Upper lobe of left lung (tissue), 6 donors: ENCODE results near the gene GFER. TPM values are rescaled to one million over a fixed set of nuclear protein-coding genes. Genes with fewer than 3 reads are reported as not detected.

Experiments
- ATAC-seq, 2 donors: fragments of 200-7000 bp; cut with Tn5 transposase; one replicate each; pipeline ENCODE4 v1.9.1; 2022; ENCODE audit warnings: mild to moderate bottlenecking in 2 of 2, moderate library complexity in 2 of 2; ENCODE audit not compliant: low FRiP score in 2 of 2
- DNase-seq, 2 donors: peaks; one replicate each; pipeline ENCODE4 v3.0.0-alpha.2; 2019 to 2020
- H3K27ac ChIP-seq, 4 donors: fragments of 200-600 bp; sonication (generic); one replicate each; pipeline ENCODE4 v1.5.1; 2016 to 2019
- H3K27me3 ChIP-seq, 4 donors: fragments of 200-600 bp; sonication (generic); one replicate each; pipeline ENCODE4 v1.5.1; 2017 to 2019
- H3K36me3 ChIP-seq, 4 donors: fragments of 200-600 bp; sonication (generic); one replicate each; pipeline ENCODE4 v1.5.1; 2016 to 2019
- H3K4me1 ChIP-seq, 4 donors: fragments of 200-600 bp; sonication (generic); one replicate each; pipeline ENCODE4 v1.5.1; 2018 to 2019
- H3K4me3 ChIP-seq, 4 donors: fragments of 200-600 bp; sonication (generic); one replicate each; pipeline ENCODE4 v1.5.1; 2017 to 2019; ENCODE audit warnings: mild to moderate bottlenecking in 2 of 4, moderate library complexity in 1 of 4
- H3K9me3 ChIP-seq, 4 donors: fragments of 200-600 bp; sonication (generic); one replicate each; pipeline ENCODE4 v1.5.1; 2018 to 2019
- EP300 ChIP-seq, 4 donors: sonication (generic); formaldehyde crosslinking; IDR thresholded peaks; one replicate each; pipeline ENCODE4 v1.5.1; 2017; ENCODE audit warnings: antibody characterized with exemption in 4 of 4, control low read depth in 2 of 4
- POLR2A ChIP-seq, 4 donors: fragments of 450-650 bp; IDR thresholded peaks; one replicate each; pipeline ENCODE4 v1.5.1; 2016 to 2017; ENCODE audit warnings: antibody characterized with exemption in 4 of 4, mild to moderate bottlenecking in 2 of 4
- POLR2AphosphoS5 ChIP-seq, 2 donors: sonication (generic); formaldehyde crosslinking; IDR thresholded peaks; one replicate each; pipeline ENCODE4 v1.5.1; 2017; ENCODE audit warnings: antibody characterized with exemption in 2 of 2
- WGBS, 2 donors: methylation state at CpG; one replicate each; pipeline ENCODE4 v1.1.5; 2017 to 2018; 5-methylcytosine and 5-hydroxymethylcytosine counted together
- total RNA-seq, 6 donors: library from RNA; depleted of rRNA in 4 of 6; stranded (reverse); fragments of >200 nt in 4 of 6; gene quantifications; one replicate each; pipeline versions ENCODE4 v1.1.0 to v1.2.1, GENCODE V29; 2016 to 2021
- TF ChIP-seq, protein P1 (sequence below), 6 experiments: fragments of 450-650 bp in 4 of 6; fragments of 200-600 bp in 2 of 6; sonication (generic) in 2 of 6; IDR thresholded peaks; one replicate each; pipeline ENCODE4 v1.5.1; 2016 to 2019; ENCODE audit warnings: antibody characterized with exemption in 6 of 6
- donor health status: DM: no; HTN: no; CAD: no; lungs with moderate emphysema.
- donor health status: DM: no; HTN: yes; CAD: no; lungs with severe emphysema.

Gene GFER
- total RNA-seq, 6 donors from 2014 or later = 5.2 to 40.3 (median 24.7) TPM

DNA sequence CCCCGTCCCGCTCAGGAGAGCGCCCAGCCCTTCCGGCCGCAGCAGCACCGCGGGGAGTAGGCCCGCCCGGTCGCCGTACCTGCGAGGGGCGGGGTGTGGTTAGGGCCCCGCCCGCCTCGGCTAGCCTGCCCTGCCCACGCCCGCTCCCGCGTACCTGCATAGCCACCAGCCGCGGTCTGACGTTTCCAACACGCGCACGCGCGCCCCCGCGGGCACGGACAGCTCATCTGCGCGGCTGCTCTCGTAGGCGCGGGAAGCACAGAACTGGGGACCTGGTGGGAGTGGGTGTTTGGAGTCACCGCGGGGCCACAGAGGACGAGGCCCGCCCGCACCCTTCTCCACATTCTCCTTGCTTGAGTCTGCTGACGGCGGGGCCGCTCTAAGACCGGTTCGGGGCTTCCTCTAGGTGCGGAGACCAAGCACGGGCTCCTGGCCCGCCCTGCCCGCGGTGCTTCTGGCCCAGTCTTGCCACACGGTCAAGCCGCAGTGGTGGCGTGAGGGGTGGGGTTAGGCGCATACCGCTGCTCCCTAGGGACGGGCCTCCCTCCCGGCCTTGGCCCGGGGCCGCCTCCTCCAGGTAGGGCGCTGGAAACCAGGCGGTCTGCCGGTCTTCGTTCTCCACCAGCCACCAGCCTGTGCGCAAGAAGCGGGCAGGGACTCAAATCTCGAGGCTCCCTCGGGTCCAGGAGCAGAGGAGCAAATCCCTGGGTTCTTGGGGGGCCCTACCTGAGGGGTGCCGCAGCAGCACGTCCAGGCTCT is 4.5 kb upstream of the GFER start:
- ATAC-seq = peak in 1 of 2 donors; percentile 82
- TF ChIP-seq POLR2AphosphoS5 (IDR thresholded peaks at IDR 0.05) (peak in 1 of 2 donors; percentile 24), POLR2A (IDR thresholded peaks at IDR 0.05) (peak in 3 of 4 donors; percentile 36 to 69 (median 64)), EP300 (IDR thresholded peaks at IDR 0.05) (no peak)
- H3K27ac ChIP-seq = peak overlapping the region; percentile 70 to 79 (median 76)
- H3K4me1 ChIP-seq = peaks cover 6 to 47% (median 18%) of the 10 kb centered on the region in 4 donors
- peaks cover 14 to 46% (median 43%) of the 10 kb centered on the region in 4 donors for H3K36me3 ChIP-seq
- peak overlapping the region in 3 of 4 donors; percentile 44 to 55 (median 54) for H3K4me3 ChIP-seq
- peak; percentile 92 to 96 for DNase-seq
- no peaks in the 10 kb centered on the region for H3K9me3 ChIP-seq
- 33 to 43% methylated on average over 15 to 45 of the region's 70 CpGs for WGBS, 2 donors
- H3K27me3 ChIP-seq = peaks cover 0 to 24% (median 10%) of the 10 kb centered on the region in 4 donors

DNA sequence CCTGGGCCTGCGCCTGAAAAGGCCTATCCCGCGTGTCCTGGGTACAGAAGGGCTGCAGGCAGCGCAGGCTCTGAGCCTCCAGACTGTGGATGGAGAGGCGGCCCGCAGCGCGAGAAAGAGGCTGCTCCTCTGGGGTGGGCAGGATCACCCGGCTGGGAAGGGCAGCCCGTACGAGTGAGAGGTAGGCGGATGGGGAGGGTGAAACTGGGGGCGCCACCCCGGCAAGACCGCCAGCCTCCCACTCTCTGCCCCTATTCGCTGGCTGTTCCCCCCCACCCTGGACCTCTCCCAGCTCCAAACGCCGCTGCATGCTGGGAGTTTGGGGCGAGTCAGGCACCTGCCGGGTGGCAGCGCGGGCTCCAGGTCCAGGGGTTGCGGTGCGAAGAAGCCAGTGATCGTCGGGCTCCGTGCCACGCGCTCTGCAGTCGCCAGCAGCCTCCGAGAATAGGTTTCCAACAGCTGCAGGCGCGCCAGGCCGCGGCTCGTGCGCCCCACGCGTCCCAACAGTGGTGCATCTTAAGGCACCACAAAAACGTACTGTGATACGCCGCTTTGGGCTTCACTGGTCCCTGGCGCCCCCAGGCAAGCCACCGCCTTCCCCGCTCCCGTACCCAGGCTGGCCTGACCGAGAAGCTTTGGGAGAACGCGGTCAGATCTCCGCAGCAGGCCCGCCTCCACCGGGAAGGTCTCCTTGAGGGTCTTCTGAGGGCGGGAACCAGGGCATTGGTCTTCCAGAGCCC is 3.8 kb upstream of the GFER start:
- Histone ChIP-seq H3K4me1 (peaks cover 13 to 54% (median 25%) of the 10 kb centered on the region in 4 donors), H3K9me3 (no peaks in the 10 kb centered on the region), H3K27me3 (peaks cover 0 to 24% (median 10%) of the 10 kb centered on the region in 4 donors), H3K4me3 (peak overlapping the region in 3 of 4 donors; percentile 44 to 55 (median 54)), H3K36me3 (peaks cover 14 to 39% (median 36%) of the 10 kb centered on the region in 4 donors), H3K27ac (peak overlapping the region; percentile 70 to 79 (median 76))
- TF ChIP-seq POLR2A (IDR thresholded peaks at IDR 0.05) (no peak), POLR2AphosphoS5 (IDR thresholded peaks at IDR 0.05) (no peak), EP300 (IDR thresholded peaks at IDR 0.05) (no peak)
- TF ChIP-seq, protein P1, sequence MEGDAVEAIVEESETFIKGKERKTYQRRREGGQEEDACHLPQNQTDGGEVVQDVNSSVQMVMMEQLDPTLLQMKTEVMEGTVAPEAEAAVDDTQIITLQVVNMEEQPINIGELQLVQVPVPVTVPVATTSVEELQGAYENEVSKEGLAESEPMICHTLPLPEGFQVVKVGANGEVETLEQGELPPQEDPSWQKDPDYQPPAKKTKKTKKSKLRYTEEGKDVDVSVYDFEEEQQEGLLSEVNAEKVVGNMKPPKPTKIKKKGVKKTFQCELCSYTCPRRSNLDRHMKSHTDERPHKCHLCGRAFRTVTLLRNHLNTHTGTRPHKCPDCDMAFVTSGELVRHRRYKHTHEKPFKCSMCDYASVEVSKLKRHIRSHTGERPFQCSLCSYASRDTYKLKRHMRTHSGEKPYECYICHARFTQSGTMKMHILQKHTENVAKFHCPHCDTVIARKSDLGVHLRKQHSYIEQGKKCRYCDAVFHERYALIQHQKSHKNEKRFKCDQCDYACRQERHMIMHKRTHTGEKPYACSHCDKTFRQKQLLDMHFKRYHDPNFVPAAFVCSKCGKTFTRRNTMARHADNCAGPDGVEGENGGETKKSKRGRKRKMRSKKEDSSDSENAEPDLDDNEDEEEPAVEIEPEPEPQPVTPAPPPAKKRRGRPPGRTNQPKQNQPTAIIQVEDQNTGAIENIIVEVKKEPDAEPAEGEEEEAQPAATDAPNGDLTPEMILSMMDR (IDR thresholded peaks at IDR 0.05) = no peak
- WGBS, 2 donors = 8 to 23% methylated on average over 5 to 51 of the region's 53 CpGs
- ATAC-seq (no peak), DNase-seq (peak in 1 of 2 donors; percentile 88)

DNA sequence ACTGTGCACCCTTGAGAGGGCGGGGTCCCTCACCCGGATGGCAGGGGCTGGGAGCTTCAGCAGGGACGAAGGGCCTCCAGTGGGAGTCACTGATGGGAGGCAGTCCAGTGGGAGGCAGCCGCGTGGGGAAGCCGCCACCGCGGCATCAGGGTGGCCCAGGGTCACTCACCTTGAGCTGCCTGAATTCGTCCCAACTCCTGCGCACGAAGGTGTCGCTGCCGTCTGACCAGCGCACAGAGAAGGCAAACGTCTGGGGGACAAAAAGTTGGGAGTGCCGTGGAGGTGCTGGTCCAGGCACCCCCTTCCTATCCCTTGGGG is 3.3 kb upstream of the GFER start:
- DNase-seq = peak in 1 of 2 donors; percentile 71

DNA sequence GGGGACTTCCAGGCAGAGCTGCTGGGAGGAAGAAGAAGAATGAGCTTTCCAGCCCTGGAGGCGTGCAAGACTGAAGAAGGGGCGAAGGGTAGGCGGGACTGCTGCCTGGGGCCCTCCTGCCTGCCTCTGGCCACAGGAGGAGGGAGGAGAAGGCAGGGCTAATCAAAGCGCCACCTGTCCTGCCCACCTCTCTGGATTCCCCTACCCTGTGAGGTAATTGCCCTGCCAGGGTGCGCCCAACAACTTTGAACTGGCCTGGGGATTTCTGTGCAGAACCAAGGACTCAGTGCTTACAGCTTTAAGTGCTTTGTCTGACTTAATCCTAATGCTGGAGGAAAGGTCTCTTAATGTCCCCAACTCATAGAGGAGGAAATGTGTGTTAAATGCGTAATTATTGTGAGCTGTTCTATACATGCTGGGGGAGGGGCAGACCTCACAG is 2.6 kb upstream of the GFER start, which contains the start of gene NOXO1:
NOXO1 (minus strand) TSS at position 72 of the 439 bp plus-strand sequence. CDS start 290 bp downstream, outside the sequence.
- TF ChIP-seq POLR2A (IDR thresholded peaks at IDR 0.05) (no peak), EP300 (IDR thresholded peaks at IDR 0.05) (no peak), POLR2AphosphoS5 (IDR thresholded peaks at IDR 0.05) (no peak)
- TF ChIP-seq, protein P1 (IDR thresholded peaks at IDR 0.05) = no peak
- H3K4me1 ChIP-seq = peaks cover 15 to 57% (median 28%) of the 10 kb centered on the region in 4 donors
- 33% methylated on average over 2 to 6 of the region's 6 CpGs for WGBS, 2 donors
- H3K27ac ChIP-seq = peak within 1 kb of the TSS in 1 of 4 donors; percentile 79
- H3K4me3 ChIP-seq = peak within 1 kb of the TSS in 3 of 4 donors; percentile 44 to 55 (median 54)
- no peak for ATAC-seq
- no peaks in the 10 kb centered on the region for H3K9me3 ChIP-seq
- peak in 1 of 2 donors; percentile 35 for DNase-seq
- peaks cover 3 to 36% (median 34%) of the 10 kb centered on the region in 4 donors for H3K36me3 ChIP-seq
- H3K27me3 ChIP-seq = peaks cover 0 to 24% (median 10%) of the 10 kb centered on the region in 4 donors

More for the DNA sequence above, 3.3 kb upstream of the GFER start:
- H3K4me1 ChIP-seq = peaks cover 15 to 57% (median 28%) of the 10 kb centered on the region in 4 donors
- WGBS, 2 donors = 30% methylated on average over 15 of the region's 16 CpGs; no CpG with 5 or more reads in 1 of the 2 donors
- no peak for ATAC-seq
- H3K27me3 ChIP-seq = peaks cover 0 to 24% (median 10%) of the 10 kb centered on the region in 4 donors
- H3K9me3 ChIP-seq = no peaks in the 10 kb centered on the region
- no peak overlapping the region for H3K27ac ChIP-seq
- H3K4me3 ChIP-seq = no peak overlapping the region
- TF ChIP-seq EP300 (IDR thresholded peaks at IDR 0.05) (no peak), POLR2A (IDR thresholded peaks at IDR 0.05) (no peak), POLR2AphosphoS5 (IDR thresholded peaks at IDR 0.05) (no peak)
- TF ChIP-seq, protein P1 (IDR thresholded peaks at IDR 0.05) = no peak
- peaks cover 9 to 36% (median 34%) of the 10 kb centered on the region in 4 donors for H3K36me3 ChIP-seq
